DND-41 (cell line): ENCODE results near the gene VSX1.

Experiments
- ATAC-seq: fragments of 200-7000 bp; cut with Tn5 transposase; 3 replicates; pipeline ENCODE4 v1.9.1; 2021; ENCODE audit warnings: low read depth; ENCODE audit not compliant: insufficient read depth
- DNase-seq: peaks from one replicate; pipeline ENCODE4 v3.0.0-alpha.2; 2020
- H2AFZ ChIP-seq: 2 replicates; pipeline ENCODE4 v1.6.0; 2012; ENCODE audit warnings: low read depth, low read length
- H3K27ac ChIP-seq: 2 replicates; pipeline ENCODE4 v1.5.1; 2012; ENCODE audit warnings: low read length, inconsistent platforms
- H3K27me3 ChIP-seq: fragments of 200-600 bp; sonication (generic); 2 replicates; pipeline ENCODE4 v1.6.0; 2012; ENCODE audit warnings: low read length, mild to moderate bottlenecking, inconsistent platforms; ENCODE audit not compliant: insufficient read depth, poor library complexity
- H3K36me3 ChIP-seq: 2 replicates; pipeline ENCODE4 v1.5.1; 2012; ENCODE audit warnings: low read length, inconsistent platforms; ENCODE audit not compliant: insufficient read depth
- H3K4me1 ChIP-seq: 2 replicates; pipeline ENCODE4 v1.5.1; 2012; ENCODE audit warnings: mild to moderate bottlenecking, low read length; ENCODE audit not compliant: insufficient read depth
- H3K4me2 ChIP-seq: 2 replicates; pipeline ENCODE4 v1.6.0; 2012; ENCODE audit warnings: mild to moderate bottlenecking, moderate library complexity, low read length, inconsistent platforms; ENCODE audit not compliant: insufficient read depth
- H3K4me3 ChIP-seq, 2 experiments: fragments of 200-600 bp in 1 of 2; shearing (Covaris generic) in 1 of 2; 2 replicates each; pipeline ENCODE4 v1.5.1; 2012 to 2016; ENCODE audit warnings: inconsistent platforms in 2 of 2, low read length in 2 of 2, mild to moderate bottlenecking in 2 of 2, low read depth in 1 of 2, moderate library complexity in 1 of 2
- H3K79me2 ChIP-seq: 2 replicates; pipeline ENCODE4 v1.6.0; 2012; ENCODE audit warnings: low read length, inconsistent platforms; ENCODE audit not compliant: insufficient read depth
- H3K9ac ChIP-seq: 2 replicates; pipeline ENCODE4 v1.6.0; 2012; ENCODE audit warnings: low read depth, mild to moderate bottlenecking, inconsistent platforms, low read length, moderate library complexity
- H3K9me3 ChIP-seq: 2 replicates; pipeline ENCODE4 v1.5.1; 2012; ENCODE audit warnings: low read length, moderate library complexity, mild to moderate bottlenecking, inconsistent platforms; ENCODE audit not compliant: insufficient read depth, severe bottlenecking
- H4K20me1 ChIP-seq: 2 replicates; pipeline ENCODE4 v1.6.0; 2012; ENCODE audit warnings: low read length; ENCODE audit not compliant: insufficient read depth
- EZH2 ChIP-seq: IDR thresholded peaks from 3 replicates; pipeline ENCODE4 v1.6.1; 2012; ENCODE audit warnings: borderline replicate concordance, low read depth, mild to moderate bottlenecking, moderate library complexity, low read length, inconsistent platforms; ENCODE audit not compliant: severe bottlenecking
- TF ChIP-seq, protein P1 (sequence below): IDR thresholded peaks from 2 replicates; pipeline ENCODE4 v1.5.1; 2012; ENCODE audit warnings: borderline replicate concordance, low read length, moderate library complexity, mild to moderate bottlenecking; ENCODE audit not compliant: poor library complexity, severe bottlenecking; ENCODE audit errors: extremely low read depth

VSX1 gene

GRCh38 chr20:25039697-25040437 is 42.1 kb downstream of the VSX1 start:
- Histone ChIP-seq H3K4me1 (peaks cover 56% of the 10 kb centered on the region), H3K4me2 (no peak overlapping the region), H4K20me1 (peaks cover 24% of the 10 kb centered on the region), H3K27ac (no peak overlapping the region), H3K79me2 (peaks cover 53% of the 10 kb centered on the region), H2AFZ (no peak overlapping the region), H3K9me3 (no peaks in the 10 kb centered on the region), H3K4me3 (no peak overlapping the region), H3K9ac (no peak overlapping the region), H3K27me3 (no peaks in the 10 kb centered on the region), H3K36me3 (peaks cover 28% of the 10 kb centered on the region)
- no peak for ATAC-seq
- no peak for TF ChIP-seq EZH2
- TF ChIP-seq, protein P1, sequence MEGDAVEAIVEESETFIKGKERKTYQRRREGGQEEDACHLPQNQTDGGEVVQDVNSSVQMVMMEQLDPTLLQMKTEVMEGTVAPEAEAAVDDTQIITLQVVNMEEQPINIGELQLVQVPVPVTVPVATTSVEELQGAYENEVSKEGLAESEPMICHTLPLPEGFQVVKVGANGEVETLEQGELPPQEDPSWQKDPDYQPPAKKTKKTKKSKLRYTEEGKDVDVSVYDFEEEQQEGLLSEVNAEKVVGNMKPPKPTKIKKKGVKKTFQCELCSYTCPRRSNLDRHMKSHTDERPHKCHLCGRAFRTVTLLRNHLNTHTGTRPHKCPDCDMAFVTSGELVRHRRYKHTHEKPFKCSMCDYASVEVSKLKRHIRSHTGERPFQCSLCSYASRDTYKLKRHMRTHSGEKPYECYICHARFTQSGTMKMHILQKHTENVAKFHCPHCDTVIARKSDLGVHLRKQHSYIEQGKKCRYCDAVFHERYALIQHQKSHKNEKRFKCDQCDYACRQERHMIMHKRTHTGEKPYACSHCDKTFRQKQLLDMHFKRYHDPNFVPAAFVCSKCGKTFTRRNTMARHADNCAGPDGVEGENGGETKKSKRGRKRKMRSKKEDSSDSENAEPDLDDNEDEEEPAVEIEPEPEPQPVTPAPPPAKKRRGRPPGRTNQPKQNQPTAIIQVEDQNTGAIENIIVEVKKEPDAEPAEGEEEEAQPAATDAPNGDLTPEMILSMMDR: no peak
- DNase-seq: no peak

DNA sequence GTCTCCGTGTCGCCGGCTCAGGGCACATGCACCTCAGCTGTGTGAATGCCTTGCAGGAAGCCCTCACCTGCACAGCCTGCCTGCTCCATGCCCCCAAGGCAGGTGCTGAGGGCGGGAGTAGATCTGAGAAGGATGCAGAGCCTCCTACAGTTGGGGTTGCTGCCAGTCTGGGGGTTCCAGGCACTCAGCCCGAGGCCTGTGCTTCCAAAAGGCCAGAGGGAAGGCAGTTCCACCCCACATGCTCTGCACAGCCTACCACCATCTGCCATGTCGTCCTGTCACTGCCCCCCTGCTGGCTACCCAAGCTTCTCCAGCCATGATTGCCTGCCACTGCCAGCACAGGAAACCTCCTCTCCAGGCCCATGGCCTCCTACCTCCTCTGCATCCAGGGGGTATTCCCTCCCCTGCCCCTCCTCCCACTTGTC is 43.3 kb downstream of the VSX1 start:
- Histone ChIP-seq H3K79me2 (peaks cover 61% of the 10 kb centered on the region), H3K27ac (0 out of 2 replicates have a peak overlapping the region, but pooled peaks have one; percentile 8), H3K27me3 (no peaks in the 10 kb centered on the region), H3K36me3 (peaks cover 28% of the 10 kb centered on the region), H3K4me2 (no peak overlapping the region), H3K9me3 (no peaks in the 10 kb centered on the region), H3K4me3 (no peak overlapping the region), H3K9ac (no peak overlapping the region), H2AFZ (no peak overlapping the region), H3K4me1 (peaks cover 52% of the 10 kb centered on the region), H4K20me1 (peaks cover 29% of the 10 kb centered on the region)
- ATAC-seq (no peak), DNase-seq (no peak)
- TF ChIP-seq, protein P1: no peak
- TF ChIP-seq EZH2: no peak

GRCh38 chr20:25038103-25038410 is 43.9 kb downstream of the VSX1 start:
- no peak overlapping the region for H3K4me2 ChIP-seq
- no peak overlapping the region for H3K4me3 ChIP-seq
- H3K4me1 ChIP-seq: peaks cover 46% of the 10 kb centered on the region
- H3K36me3 ChIP-seq: peaks cover 28% of the 10 kb centered on the region
- H3K27me3 ChIP-seq: no peaks in the 10 kb centered on the region
- peaks cover 33% of the 10 kb centered on the region for H4K20me1 ChIP-seq
- H3K27ac ChIP-seq: no peak overlapping the region
- no peak overlapping the region for H2AFZ ChIP-seq
- peaks cover 66% of the 10 kb centered on the region for H3K79me2 ChIP-seq
- no peak for ATAC-seq
- H3K9ac ChIP-seq: no peak overlapping the region
- no peaks in the 10 kb centered on the region for H3K9me3 ChIP-seq
- TF ChIP-seq EZH2: no peak
- TF ChIP-seq, protein P1: no peak
- no peak for DNase-seq
